T-helper 9 cell (primary cell): ENCODE data around the gene SLC25A34.

ENCODE experiments used
- DNase-seq: peaks from one replicate; pipeline ENCODE4 v3.0.0-alpha.2; 2020

SLC25A34 gene

GRCh38 chr1:15755021-15755645, 19.1 kb downstream of the SLC25A34 start:
- DNase-seq = no peak

- no peak for DNase-seq
These were observed 19.6 kb downstream of the SLC25A34 start for GRCh38 chr1:15755646-15756040.

GRCh38 chr1:15756143-15757015, 20.3 kb downstream of the SLC25A34 start:
- no peak for DNase-seq

GRCh38 chr1:15757016-15757543, 21.0 kb downstream of the SLC25A34 start:
- DNase-seq = no peak

GRCh38 chr1:15757575-15758342, 21.7 kb downstream of the SLC25A34 start:
- no peak for DNase-seq

- no peak for DNase-seq
These were observed 22.4 kb downstream of the SLC25A34 start, which contains the start of gene FBLIM1 for GRCh38 chr1:15758343-15758931. Gene FBLIM1 (plus strand): TSS chr1:15758795. CDS start chr1:15764984, 6,189 bp downstream.

GRCh38 chr1:15758953-15759661, 23.0 kb downstream of the SLC25A34 start:
- no peak for DNase-seq

- no peak for DNase-seq
These were observed 24.6 kb downstream of the SLC25A34 start for GRCh38 chr1:15760520-15761211.

- DNase-seq = no peak
These were observed 25.5 kb downstream of the SLC25A34 start for GRCh38 chr1:15761366-15762128.

GRCh38 chr1:15762546-15762945, 26.5 kb downstream of the SLC25A34 start:
- no peak for DNase-seq

GRCh38 chr1:15764269-15764764, 28.3 kb downstream of the SLC25A34 start:
- DNase-seq = no peak

GRCh38 chr1:15764890-15765289, 28.8 kb downstream of the SLC25A34 start:
- no peak for DNase-seq

GRCh38 chr1:15765495-15766194, 29.6 kb downstream of the SLC25A34 start:
- DNase-seq = no peak

- no peak for DNase-seq
These were observed 31.9 kb downstream of the SLC25A34 start for GRCh38 chr1:15767941-15768340.

GRCh38 chr1:15768388-15768787, 32.3 kb downstream of the SLC25A34 start:
- DNase-seq = no peak

- no peak for DNase-seq
These were observed 34.4 kb downstream of the SLC25A34 start for GRCh38 chr1:15770313-15770962.

- no peak for DNase-seq
These were observed 35.9 kb downstream of the SLC25A34 start for GRCh38 chr1:15771836-15772515.

GRCh38 chr1:15775706-15776105, 39.6 kb downstream of the SLC25A34 start:
- no peak for DNase-seq
